OCI-LY3 (cell line): ENCODE measurements around the gene PHKB.

Experiments used
- CTCF ChIP-seq: fragments of 200-600, 300-600 bp; sonication (generic); IDR thresholded peaks from 2 replicates; pipeline ENCODE4 v1.5.1; 2014; ENCODE audit warnings: antibody characterized with exemption, low read length, low read depth
- EZH2phosphoT487 ChIP-seq: fragments of 200-600 bp; shearing (Covaris generic); IDR thresholded peaks from 2 replicates; pipeline ENCODE4 v1.6.1; 2018; ENCODE audit warnings: antibody characterized with exemption, mixed run types, low read depth

GRCh38 chr16:47612711-47613110 lies 151.6 kb downstream of the PHKB start:
- TF ChIP-seq CTCF = no peak
- TF ChIP-seq EZH2phosphoT487 = no peak
